Endothelial cell of umbilical vein (primary cell): ENCODE measurements around the gene THSD4. TPM values are rescaled to one million over a fixed set of nuclear protein-coding genes. Genes with fewer than 3 reads are reported as not detected.

ENCODE experiments used
- BruUV-seq: library from RNA; stranded (reverse); fragments of 400-500 nt; replicated peaks from 2 replicates; lab custom pipeline; 2021; lab: Mats Ljungman, UMichigan
- CTCF ChIA-PET: fragments of 300-600, 350-600 bp; sonication (Branson Sonifier 250); formaldehyde crosslinking; loops from one replicate; lab custom pipeline; 2021; ENCODE audit warnings: antibody characterized with exemption, inconsistent platforms; lab: Charles Lee
- POLR2A ChIA-PET: fragments of 300-600, 350-600 bp; sonication (Branson Sonifier 250); formaldehyde crosslinking; loops from one replicate; lab custom pipeline; 2021; ENCODE audit warnings: antibody characterized with exemption, inconsistent platforms; lab: Charles Lee
- DNase-seq: peaks from one replicate; pipeline ENCODE4 v3.0.0-alpha.2; 2011; ENCODE audit warnings: low read depth, low spot score
- FAIRE-seq: peaks from 2 replicates; lab custom pipeline; 2011; peaks lifted over from hg19 to GRCh38; lab: Jason Lieb, UNC
- H2AFZ ChIP-seq: 2 replicates; pipeline ENCODE4 v1.6.0; 2012; ENCODE audit warnings: low read depth, low read length, control low read depth, inconsistent platforms
- H3K27ac ChIP-seq: 2 replicates; pipeline ENCODE4 v1.5.1; 2011; ENCODE audit warnings: low read depth, mild to moderate bottlenecking, control low read depth, low read length, moderate library complexity; ENCODE audit not compliant: insufficient read depth
- H3K27me3 ChIP-seq, 2 experiments: 2 replicates each; pipeline versions ENCODE4 v1.6.0 to v1.6.1; 2011; ENCODE audit warnings: low read length in 2 of 2, mixed read lengths in 1 of 2; ENCODE audit not compliant: control insufficient read depth in 2 of 2, insufficient read depth in 2 of 2
- H3K36me3 ChIP-seq, 2 experiments: 2 replicates in 1 of 2; 3 replicates in 1 of 2; pipeline ENCODE4 v1.5.1; 2011; ENCODE audit warnings: low read length in 2 of 2, mild to moderate bottlenecking in 1 of 2, moderate library complexity in 1 of 2; ENCODE audit not compliant: control insufficient read depth in 2 of 2, insufficient read depth in 2 of 2; ENCODE audit errors: extremely low read depth in 1 of 2
- H3K4me1 ChIP-seq: 3 replicates; pipeline ENCODE4 v1.5.1; 2011; ENCODE audit warnings: mild to moderate bottlenecking, low read length; ENCODE audit not compliant: control insufficient read depth, insufficient read depth; ENCODE audit errors: extremely low read depth
- H3K4me2 ChIP-seq: 2 replicates; pipeline ENCODE4 v1.6.1; 2011; ENCODE audit warnings: low read length, control low read depth, mixed read lengths; ENCODE audit not compliant: insufficient read depth
- H3K4me3 ChIP-seq, 3 experiments: fragments of 200-600 bp in 1 of 3; sonication (generic), shearing (Covaris generic) in 1 of 3; replicated peaks in 1 of 3; 2 replicates each; pipeline ENCODE4 v1.5.1; 2011 to 2016; ENCODE audit warnings: control low read depth in 3 of 3, low read length in 3 of 3, mild to moderate bottlenecking in 2 of 3, inconsistent platforms in 1 of 3, low read depth in 1 of 3, moderate library complexity in 1 of 3; ENCODE audit not compliant: insufficient read depth in 1 of 3
- H3K79me2 ChIP-seq: 2 replicates; pipeline ENCODE4 v1.6.0; 2012; ENCODE audit warnings: low read length, inconsistent platforms; ENCODE audit not compliant: control insufficient read depth, insufficient read depth
- H3K9ac ChIP-seq: replicated peaks from 2 replicates; pipeline ENCODE3; 2011; ENCODE audit warnings: low read length, control low read depth; ENCODE audit not compliant: insufficient read depth; ENCODE audit errors: extremely low read depth
- H3K9me1 ChIP-seq: replicated peaks from 3 replicates; pipeline ENCODE4 v1.6.0; 2011; ENCODE audit warnings: mild to moderate bottlenecking, low read length; ENCODE audit not compliant: control insufficient read depth, insufficient read depth; ENCODE audit errors: extremely low read depth
- H3K9me3 ChIP-seq: replicated peaks from 2 replicates; pipeline ENCODE4 v1.5.1; 2012; ENCODE audit warnings: low read length, inconsistent platforms; ENCODE audit not compliant: control insufficient read depth, insufficient read depth
- H4K20me1 ChIP-seq: replicated peaks from 2 replicates; pipeline ENCODE3; 2011; ENCODE audit warnings: mild to moderate bottlenecking, low read length; ENCODE audit not compliant: control insufficient read depth, insufficient read depth; ENCODE audit errors: extremely low read depth
- EZH2 ChIP-seq: IDR thresholded peaks from 2 replicates; pipeline ENCODE4 v1.6.1; 2012; ENCODE audit warnings: borderline replicate concordance, low read depth, mild to moderate bottlenecking, moderate library complexity, low read length, inconsistent platforms; ENCODE audit not compliant: severe bottlenecking
- FOS ChIP-seq: IDR thresholded peaks from 2 replicates; pipeline ENCODE4 v1.6.1; 2011; ENCODE audit warnings: mild to moderate bottlenecking, low read length, moderate library complexity, borderline replicate concordance; ENCODE audit not compliant: insufficient read depth
- GATA2 ChIP-seq: IDR thresholded peaks from 2 replicates; pipeline ENCODE4 v1.7.0; 2011; ENCODE audit warnings: low read depth, mild to moderate bottlenecking, moderate library complexity, mixed read lengths, low read length; ENCODE audit not compliant: insufficient read length, insufficient read depth
- JUN ChIP-seq: IDR thresholded peaks from 2 replicates; pipeline ENCODE4 v1.6.1; 2011; ENCODE audit warnings: borderline replicate concordance, low read depth; ENCODE audit not compliant: insufficient read length, insufficient read depth
- MYC ChIP-seq: IDR thresholded peaks from one replicate; pipeline ENCODE4 v1.6.1; 2011; ENCODE audit warnings: mild to moderate bottlenecking, low read depth, low read length
- POLR2A ChIP-seq: IDR thresholded peaks from 2 replicates; pipeline ENCODE4 v1.6.1; 2012; ENCODE audit warnings: low read depth, mild to moderate bottlenecking, control low read depth, low read length
- POLR2AphosphoS5 ChIP-seq: IDR thresholded peaks from 2 replicates; pipeline ENCODE4 v1.6.1; 2012; ENCODE audit warnings: low read depth, mild to moderate bottlenecking, control low read depth, low read length, moderate library complexity; ENCODE audit not compliant: insufficient read depth
- dilution Hi-C: fragments of 300-500 bp; cut with MboI; formaldehyde crosslinking; loops from one replicate; pipeline ENCODE4 v1.15.0; 2019; ENCODE audit warnings: low sequenced_read_pairs; ENCODE audit not compliant: extremely low pct_ligation_motif_present
- intact Hi-C: fragments of 100-400 bp; cut with micrococcal nuclease; formaldehyde crosslinking; loops from one replicate; pipeline ENCODE4 v1.10.0; 2022
- polyA plus RNA-seq, 4 experiments: library from polyadenylated mRNA; depleted of rRNA in 3 of 4; stranded (reverse) in 3 of 4; unstranded in 1 of 4; fragments of >200 nt; gene quantifications; 2 replicates each; pipeline versions ENCODE4 v1.2.1 to v1.2.3, GENCODE V29; 2011 to 2012; ENCODE audit warnings: missing spikeins in 1 of 4
- total RNA-seq: library from RNA; stranded (reverse); gene quantifications from 2 replicates; pipeline ENCODE4 v1.2.3, GENCODE V29; 2021
- TF ChIP-seq, protein P1 (sequence below), 2 donors: IDR thresholded peaks; 1 replicate in 1 of 2; 2 replicates in 1 of 2; pipeline ENCODE4 v1.5.1; 2011; ENCODE audit warnings: low read length in 2 of 2, mild to moderate bottlenecking in 2 of 2, moderate library complexity in 2 of 2, control low read depth in 1 of 2, inconsistent platforms in 1 of 2, low read depth in 1 of 2; ENCODE audit not compliant: insufficient read depth in 1 of 2; ENCODE audit errors: extremely low read depth in 1 of 2
- TF ChIP-seq, protein P2 (sequence below): IDR thresholded peaks from 2 replicates; pipeline ENCODE4 v1.6.1; 2011; ENCODE audit not compliant: insufficient read depth, insufficient read length

The THSD4 gene
- total and polyA plus RNA-seq, 2 donors (not counting 3 experiments of a cell fraction or from before 2014, with no cell fraction given) = 9.9 to 25.4 TPM

DNA sequence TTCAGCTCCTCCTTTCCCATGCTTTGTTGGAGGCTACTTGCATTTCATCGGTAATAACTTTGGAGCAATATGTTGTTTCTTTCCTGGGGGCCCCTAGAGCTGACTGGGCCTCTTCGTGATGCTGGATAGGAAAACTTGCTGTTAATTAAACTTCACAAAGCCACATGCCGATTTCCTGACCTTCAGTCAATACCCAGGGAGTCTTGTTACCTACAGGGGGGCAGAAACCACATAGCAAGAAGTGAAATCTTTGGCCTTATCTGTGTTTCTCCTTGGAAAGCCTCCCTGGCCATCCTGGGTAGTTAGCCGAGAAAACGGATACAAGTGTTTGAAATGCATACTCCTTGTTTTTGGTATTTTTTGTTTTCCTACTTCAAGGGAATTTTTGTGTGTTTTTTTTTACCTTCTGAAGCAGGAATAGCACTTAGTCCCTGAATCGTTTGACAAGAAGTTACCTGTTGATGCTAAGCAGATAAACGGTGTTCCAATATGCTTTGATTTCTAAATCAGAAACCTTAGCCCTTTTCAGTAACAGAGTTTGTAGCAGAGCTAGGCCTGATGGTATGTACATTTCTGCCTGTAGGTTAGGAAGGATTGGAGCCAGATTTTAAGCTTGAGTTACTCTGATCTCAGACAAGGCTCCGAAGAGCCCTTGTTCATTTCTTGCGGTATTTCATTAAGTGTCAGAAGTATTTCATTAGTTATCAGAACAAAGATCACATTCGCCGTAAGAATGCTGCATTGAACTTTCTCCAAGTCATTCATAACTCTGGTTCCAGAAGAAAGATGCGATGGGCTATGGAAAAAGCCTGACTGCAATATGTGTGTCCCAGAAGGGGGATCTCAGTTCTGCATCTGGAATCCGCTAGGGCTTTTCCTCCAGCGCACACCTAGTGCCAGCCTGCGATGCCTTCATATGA lies 111.5 kb downstream of the THSD4 start:
- Histone ChIP-seq H3K36me3 (no peaks in the 10 kb centered on the region), H3K9me1 (no peaks in the 10 kb centered on the region), H3K4me1 (no peaks in the 10 kb centered on the region), H4K20me1 (no peaks in the 10 kb centered on the region), H3K4me3 (no peak overlapping the region), H3K79me2 (no peaks in the 10 kb centered on the region), H3K4me2 (no peak overlapping the region), H2AFZ (no peak overlapping the region), H3K27me3 (no peaks in the 10 kb centered on the region), H3K9ac (no peak overlapping the region), H3K9me3 (no peaks in the 10 kb centered on the region), H3K27ac (no peak overlapping the region)
- dilution Hi-C loops = no loop called here
- ChIA-PET POLR2A (no interaction called here), CTCF (interaction anchor here (0.7 kb wide), 1 partner anchor 10 kb away, joined by 3 read pairs; no protein-coding TSS in a partner anchor)
- no TSS peak for BruUV-seq
- FAIRE-seq (no peak), DNase-seq (no peak)
- intact Hi-C loops = no loop called here
- no peak for TF ChIP-seq GATA2
- TF ChIP-seq EZH2 = no peak
- no peak for TF ChIP-seq POLR2AphosphoS5
- no peak for TF ChIP-seq JUN
- TF ChIP-seq FOS = no peak
- TF ChIP-seq, protein P1, sequence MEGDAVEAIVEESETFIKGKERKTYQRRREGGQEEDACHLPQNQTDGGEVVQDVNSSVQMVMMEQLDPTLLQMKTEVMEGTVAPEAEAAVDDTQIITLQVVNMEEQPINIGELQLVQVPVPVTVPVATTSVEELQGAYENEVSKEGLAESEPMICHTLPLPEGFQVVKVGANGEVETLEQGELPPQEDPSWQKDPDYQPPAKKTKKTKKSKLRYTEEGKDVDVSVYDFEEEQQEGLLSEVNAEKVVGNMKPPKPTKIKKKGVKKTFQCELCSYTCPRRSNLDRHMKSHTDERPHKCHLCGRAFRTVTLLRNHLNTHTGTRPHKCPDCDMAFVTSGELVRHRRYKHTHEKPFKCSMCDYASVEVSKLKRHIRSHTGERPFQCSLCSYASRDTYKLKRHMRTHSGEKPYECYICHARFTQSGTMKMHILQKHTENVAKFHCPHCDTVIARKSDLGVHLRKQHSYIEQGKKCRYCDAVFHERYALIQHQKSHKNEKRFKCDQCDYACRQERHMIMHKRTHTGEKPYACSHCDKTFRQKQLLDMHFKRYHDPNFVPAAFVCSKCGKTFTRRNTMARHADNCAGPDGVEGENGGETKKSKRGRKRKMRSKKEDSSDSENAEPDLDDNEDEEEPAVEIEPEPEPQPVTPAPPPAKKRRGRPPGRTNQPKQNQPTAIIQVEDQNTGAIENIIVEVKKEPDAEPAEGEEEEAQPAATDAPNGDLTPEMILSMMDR (IDR thresholded peaks at IDR 0.05; ENCODE audit: extremely low read depth in 1 of 2, insufficient read depth in 1 of 2, low read depth in 1 of 2, low read length in 2 of 2) = no peak
- TF ChIP-seq, protein P2, sequence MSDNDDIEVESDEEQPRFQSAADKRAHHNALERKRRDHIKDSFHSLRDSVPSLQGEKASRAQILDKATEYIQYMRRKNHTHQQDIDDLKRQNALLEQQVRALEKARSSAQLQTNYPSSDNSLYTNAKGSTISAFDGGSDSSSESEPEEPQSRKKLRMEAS = no peak
- no peak for TF ChIP-seq MYC
- TF ChIP-seq POLR2A = no peak
